Measurements from ENCODE around the gene SORCS1.

- TF ChIP-seq CBX3 (IDR thresholded peaks at IDR 0.05; ENCODE audit: low read depth): no peak
- no peak for TF ChIP-seq CTCF (IDR thresholded peaks at IDR 0.05 in 2 of 3, conservative IDR thresholded peaks at IDR 0.05 in 1 of 3; ENCODE audit: borderline replicate concordance in 1 of 3, insufficient read depth in 1 of 3, low read depth in 2 of 3, low read length in 2 of 3)
- TF ChIP-seq EZH2 (IDR thresholded peaks at IDR 0.05): no peak
- no peak for TF ChIP-seq YY1 (IDR thresholded peaks at IDR 0.05; ENCODE audit: extremely low read depth, insufficient replicate concordance, low read depth, low read length)
- no peak for TF ChIP-seq POLR2A (IDR thresholded peaks at IDR 0.05; ENCODE audit: borderline replicate concordance, extremely low read depth, insufficient read depth, insufficient read length)
- TF ChIP-seq TCF7L2 (IDR thresholded peaks at IDR 0.05; ENCODE audit: borderline replicate concordance, extremely low read depth, insufficient read depth, insufficient read length): no peak
- TF ChIP-seq POLR2AphosphoS5 (IDR thresholded peaks at IDR 0.05; ENCODE audit: low read depth, low read length): no peak
- no peak for TF ChIP-seq SIN3A (IDR thresholded peaks at IDR 0.05; ENCODE audit: low read depth)
- TF ChIP-seq CEBPB (IDR thresholded peaks at IDR 0.05; ENCODE audit: low read depth): no peak
- no peak for TF ChIP-seq SP1 (IDR thresholded peaks at IDR 0.05; ENCODE audit: low read depth)
Observed at GRCh38 chr10:106898446-106898845, 266.1 kb downstream of the SORCS1 start.

Measured in HCT116 (cell line).